PC-3 (cell line): ENCODE measurements around the gene NFE2L1. TPM values are rescaled to one million over a fixed set of nuclear protein-coding genes. Genes with fewer than 3 reads are reported as not detected.

ENCODE experiments used
- ATAC-seq: fragments of 200-7000 bp; cut with Tn5 transposase; 2 replicates; pipeline ENCODE4 v1.9.1; 2020; ENCODE audit warnings: mild to moderate bottlenecking, moderate library complexity
- BruUV-seq: library from RNA; stranded (reverse); fragments of 400-500 nt; replicated peaks from 2 replicates; lab custom pipeline; 2021; lab: Mats Ljungman, UMichigan
- CTCF ChIA-PET: fragments of 300-600 bp; sonication (Branson Sonifier 250); formaldehyde crosslinking; loops from one replicate; lab custom pipeline; 2022; ENCODE audit warnings: antibody characterized with exemption; lab: Charles Lee
- POLR2A ChIA-PET: fragments of 300-600 bp; sonication (Branson Sonifier 250); formaldehyde crosslinking; loops from one replicate; lab custom pipeline; 2022; ENCODE audit warnings: antibody characterized with exemption; ENCODE audit not compliant: unreplicated experiment; lab: Charles Lee
- DNase-seq: peaks from one replicate; pipeline ENCODE4 v3.0.0-alpha.2; 2015
- H2AFZ ChIP-seq: fragments of 300-600 bp; sonication (generic); 2 replicates; pipeline ENCODE4 v1.6.0; 2016; ENCODE audit warnings: antibody characterized with exemption, low read length
- H3F3A ChIP-seq: fragments of 300-600 bp; sonication (generic); one replicate; pipeline ENCODE4 v1.6.0; 2017; ENCODE audit warnings: antibody characterized with exemption, low read length, control low read depth, mild to moderate bottlenecking; ENCODE audit not compliant: unreplicated experiment
- H3K27ac ChIP-seq: fragments of 300-600 bp; sonication (generic); 2 replicates; pipeline ENCODE4 v1.5.1; 2016; ENCODE audit warnings: mild to moderate bottlenecking, low read length
- H3K27me3 ChIP-seq: fragments of 300-600 bp; sonication (generic); 2 replicates; pipeline ENCODE4 v1.6.1; 2016; ENCODE audit warnings: low read length, mixed read lengths
- H3K36me3 ChIP-seq: fragments of 300-600 bp; sonication (generic); 2 replicates; pipeline ENCODE4 v1.6.1; 2016; ENCODE audit warnings: low read depth, mixed run types, low read length, mixed read lengths
- H3K4me1 ChIP-seq: fragments of 300-600 bp; sonication (generic); 2 replicates; pipeline ENCODE4 v1.5.1; 2016; ENCODE audit warnings: low read length; ENCODE audit not compliant: insufficient read depth
- H3K4me2 ChIP-seq: fragments of 300-600 bp; sonication (generic); 2 replicates; pipeline ENCODE4 v1.6.0; 2016; ENCODE audit warnings: low read length
- H3K4me3 ChIP-seq: fragments of 300-600 bp; sonication (generic); 2 replicates; pipeline ENCODE4 v1.5.1; 2016; ENCODE audit warnings: mild to moderate bottlenecking, low read length, mixed read lengths
- H3K79me2 ChIP-seq: fragments of 300-600 bp; sonication (generic); 2 replicates; pipeline ENCODE4 v1.6.1; 2017; ENCODE audit warnings: low read length, mixed read lengths
- H3K9ac ChIP-seq: fragments of 300-600 bp; sonication (generic); 2 replicates; pipeline ENCODE4 v1.6.0; 2016; ENCODE audit warnings: mild to moderate bottlenecking, low read length
- H3K9me2 ChIP-seq: fragments of 300-600 bp; sonication (generic); replicated peaks from 2 replicates; pipeline ENCODE4 v1.6.1; 2016; ENCODE audit warnings: mixed run types, low read length, mixed read lengths
- H3K9me3 ChIP-seq: fragments of 300-600 bp; sonication (generic); 2 replicates; pipeline ENCODE4 v1.6.1; 2016; ENCODE audit warnings: low read length, mixed read lengths
- H4K20me1 ChIP-seq: fragments of 300-600 bp; sonication (generic); 2 replicates; pipeline ENCODE4 v1.6.1; 2016; ENCODE audit warnings: low read length, mixed read lengths
- EZH2 ChIP-seq: fragments of 300-600 bp; sonication (generic); IDR thresholded peaks from one replicate; pipeline ENCODE4 v1.6.1; 2017; ENCODE audit warnings: antibody characterized with exemption, mild to moderate bottlenecking, low read length; ENCODE audit not compliant: unreplicated experiment
- EZH2phosphoT487 ChIP-seq: fragments of 300-600 bp; sonication (generic); IDR thresholded peaks from 2 replicates; pipeline ENCODE4 v1.6.1; 2018; ENCODE audit warnings: mild to moderate bottlenecking, antibody characterized with exemption, low read length, borderline replicate concordance
- intact Hi-C: fragments of 100-400 bp; cut with micrococcal nuclease; formaldehyde crosslinking; loops from 2 replicates; pipeline ENCODE4 v1.9.0; 2023
- microRNA-seq: library from miRNA; unstranded; fragments of <30 nt; microRNA quantifications from one replicate; pipeline ENCODE4 v1.1.0, GENCODE V29; 2020; ENCODE audit not compliant: unreplicated experiment
- total RNA-seq: library from RNA; depleted of rRNA; stranded (reverse); fragments of >200 nt; gene quantifications from 2 replicates; pipeline ENCODE4 v1.2.3, GENCODE V29; 2014; rRNA removed
- TF ChIP-seq, protein P1 (sequence below): fragments of 300-600 bp; sonication (generic); conservative IDR thresholded peaks from 2 replicates; pipeline ENCODE4 v1.5.1; 2017; ENCODE audit warnings: antibody characterized with exemption, low read depth, mild to moderate bottlenecking, low read length

NFE2L1 gene
- total RNA-seq, 1 experiment from 2014 or later = 45.1 TPM

DNA sequence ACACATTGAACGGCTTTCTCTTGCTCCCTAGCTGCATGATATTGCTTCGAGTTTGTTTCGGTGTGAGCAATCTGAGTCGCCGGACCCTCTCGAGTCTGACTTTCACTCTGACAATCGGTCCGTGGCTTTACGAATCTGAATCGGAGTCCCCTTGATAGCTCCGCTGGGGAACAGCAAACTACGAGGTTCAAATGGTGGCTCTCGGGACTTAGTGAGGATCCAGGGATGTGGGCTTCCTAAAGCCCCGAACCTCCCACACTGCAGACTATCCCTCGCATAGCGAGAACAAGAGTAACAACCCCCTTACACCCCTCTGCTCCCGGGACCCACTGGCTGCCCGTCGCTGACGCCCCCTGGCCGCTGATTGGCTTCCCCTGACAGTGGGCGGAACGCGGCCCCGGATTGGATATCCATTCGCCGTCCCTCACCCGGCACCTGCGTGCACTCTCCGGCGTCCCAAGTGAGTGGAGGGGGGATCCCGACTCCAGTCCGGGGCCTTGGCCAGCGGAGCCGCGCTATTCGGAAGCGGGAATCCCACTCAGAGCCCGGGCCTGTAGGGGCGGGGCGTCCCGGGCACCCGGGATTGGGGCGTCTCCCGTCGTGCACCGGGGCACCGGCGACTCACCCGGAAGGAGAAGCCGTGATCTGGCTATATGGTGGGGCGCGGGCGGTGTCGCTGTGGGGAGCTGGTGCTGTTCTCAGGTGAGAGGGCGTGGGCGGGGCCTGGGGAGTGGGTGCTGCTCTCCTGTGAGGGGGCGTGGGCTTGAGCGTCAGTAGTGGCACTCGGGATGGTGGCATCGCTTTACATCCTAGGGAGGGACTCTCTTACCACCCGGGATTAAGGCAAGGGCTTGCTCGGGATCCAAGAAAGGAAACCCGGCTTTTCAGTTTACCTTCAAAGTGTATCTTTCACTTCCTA is 59.2 kb downstream of the NFE2L1 start, which contains the start of gene SNX11:
TSS of gene SNX11 (plus strand) at position 630 of the 919 bp plus-strand sequence. CDS start 4,278 bp downstream, outside the sequence.
- intact Hi-C loops = no loop called here
- Histone ChIP-seq H3K36me3 (no peaks in the 10 kb centered on the region), H3K4me2 (peak within 1 kb of the TSS; percentile 87), H3K4me1 (peaks cover 7% of the 10 kb centered on the region; the same call in 1 of the 2 replicates), H3K27ac (peak within 1 kb of the TSS; percentile 88), H3K9me3 (no peaks in the 10 kb centered on the region), H3K9me2 (no peaks in the 10 kb centered on the region), H2AFZ (peak within 1 kb of the TSS; percentile 100), H3K4me3 (peak within 1 kb of the TSS; percentile 89), H3K9ac (peak within 1 kb of the TSS; percentile 85), H4K20me1 (no peaks in the 10 kb centered on the region), H3K79me2 (peaks cover 45% of the 10 kb centered on the region), H3K27me3 (no peaks in the 10 kb centered on the region), H3F3A (no peaks in the 10 kb centered on the region)
- ATAC-seq (peak; percentile 94), DNase-seq (peak; percentile 90)
- ChIA-PET POLR2A (interaction anchor here (0.6 to 1.0 kb wide), 3 partner anchors 74 to 588 kb away, joined by 3 to 25 read pairs (median 5); no protein-coding TSS in a partner anchor), CTCF (interaction anchor here (0.5 to 2.0 kb wide), 4 partner anchors 10 to 793 kb away, joined by 3 to 10 read pairs (median 8); no protein-coding TSS in a partner anchor)
- TF ChIP-seq, protein P1, sequence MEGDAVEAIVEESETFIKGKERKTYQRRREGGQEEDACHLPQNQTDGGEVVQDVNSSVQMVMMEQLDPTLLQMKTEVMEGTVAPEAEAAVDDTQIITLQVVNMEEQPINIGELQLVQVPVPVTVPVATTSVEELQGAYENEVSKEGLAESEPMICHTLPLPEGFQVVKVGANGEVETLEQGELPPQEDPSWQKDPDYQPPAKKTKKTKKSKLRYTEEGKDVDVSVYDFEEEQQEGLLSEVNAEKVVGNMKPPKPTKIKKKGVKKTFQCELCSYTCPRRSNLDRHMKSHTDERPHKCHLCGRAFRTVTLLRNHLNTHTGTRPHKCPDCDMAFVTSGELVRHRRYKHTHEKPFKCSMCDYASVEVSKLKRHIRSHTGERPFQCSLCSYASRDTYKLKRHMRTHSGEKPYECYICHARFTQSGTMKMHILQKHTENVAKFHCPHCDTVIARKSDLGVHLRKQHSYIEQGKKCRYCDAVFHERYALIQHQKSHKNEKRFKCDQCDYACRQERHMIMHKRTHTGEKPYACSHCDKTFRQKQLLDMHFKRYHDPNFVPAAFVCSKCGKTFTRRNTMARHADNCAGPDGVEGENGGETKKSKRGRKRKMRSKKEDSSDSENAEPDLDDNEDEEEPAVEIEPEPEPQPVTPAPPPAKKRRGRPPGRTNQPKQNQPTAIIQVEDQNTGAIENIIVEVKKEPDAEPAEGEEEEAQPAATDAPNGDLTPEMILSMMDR = no peak
- TF ChIP-seq EZH2 (no peak), EZH2phosphoT487 (no peak)
- BruUV-seq = TSS peak; percentile 97

DNA sequence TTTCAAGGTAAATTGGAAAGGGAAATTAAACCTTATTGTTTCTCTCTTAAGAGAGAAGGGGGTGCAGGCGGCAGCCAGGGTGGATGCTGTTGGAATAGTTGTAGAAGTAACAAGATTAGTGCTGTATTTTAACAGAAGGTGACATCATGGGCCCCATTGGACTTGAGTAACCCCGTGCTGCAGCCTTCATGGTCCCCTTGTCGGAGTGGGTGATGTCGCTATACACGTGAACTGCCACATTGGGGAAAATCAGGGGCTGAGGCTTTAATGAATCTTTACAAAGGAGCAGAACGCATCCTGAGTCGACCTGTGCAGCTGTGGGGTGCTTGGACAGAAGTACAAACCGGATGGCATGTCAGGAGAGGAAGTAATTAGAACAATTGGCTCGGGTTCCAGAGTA is 62.6 kb downstream of the NFE2L1 start:
- no peaks in the 10 kb centered on the region for H3F3A ChIP-seq
- CTCF ChIA-PET = no interaction called here
- ATAC-seq = no peak
- intact Hi-C loops = no loop called here
- H3K27me3 ChIP-seq = no peaks in the 10 kb centered on the region
- H3K4me3 ChIP-seq = no peak overlapping the region
- BruUV-seq = no TSS peak
- no peaks in the 10 kb centered on the region for H3K9me3 ChIP-seq
- H3K4me1 ChIP-seq = peaks cover 7% of the 10 kb centered on the region; the same call in 1 of the 2 replicates
- TF ChIP-seq EZH2phosphoT487 (no peak), EZH2 (no peak)
- TF ChIP-seq, protein P1 = no peak
- no peak overlapping the region for H3K27ac ChIP-seq
- H3K79me2 ChIP-seq = peaks cover 49% of the 10 kb centered on the region
- H3K4me2 ChIP-seq = no peak overlapping the region
- H2AFZ ChIP-seq = no peak overlapping the region
- H3K9ac ChIP-seq = no peak overlapping the region
- no peaks in the 10 kb centered on the region for H3K9me2 ChIP-seq
- H4K20me1 ChIP-seq = no peaks in the 10 kb centered on the region
- POLR2A ChIA-PET = no interaction called here
- no peak for DNase-seq
- H3K36me3 ChIP-seq = peaks cover 6% of the 10 kb centered on the region; the same call in 1 of the 2 replicates

Small RNAs within 50 kb of the gene (microRNA-seq; reads per million reads assigned to microRNA genes)
- gene MIR152 = 86.7 reads per million, percentile 62 among the genes with 10 or more reads in this experiment

Other genes with a start within 250 kb of the NFE2L1 start
- 18.4 and 22.1 TPM in 2 replicates for gene OSBPL7, start 226.6 kb upstream of the NFE2L1 start, total RNA-seq
- 54.5 and 74.2 TPM in 2 replicates for gene MRPL10, start 216.8 kb upstream of the NFE2L1 start, total RNA-seq
- gene LRRC46, start 216.7 kb upstream of the NFE2L1 start, total RNA-seq = 0.44 and 1.2 TPM in 2 replicates
- 44.0 and 47.9 TPM in 2 replicates for gene SCRN2, start 207.1 kb upstream of the NFE2L1 start, total RNA-seq
- gene SP6, start 197.2 kb upstream of the NFE2L1 start, total RNA-seq = 3.1 and 3.9 TPM in 2 replicates
- gene SP2, start 152.1 kb upstream of the NFE2L1 start, total RNA-seq = 3.9 and 6.5 TPM in 2 replicates
- gene PNPO, start 106.8 kb upstream of the NFE2L1 start, total RNA-seq = 49.8 and 57.5 TPM in 2 replicates
- gene PRR15L, start 90.5 kb upstream of the NFE2L1 start, total RNA-seq = 3.8 and 6.0 TPM in 2 replicates
- 193 and 209 TPM in 2 replicates for gene CDK5RAP3, start 77.2 kb upstream of the NFE2L1 start, total RNA-seq
- 0.63 and 1.3 TPM in 2 replicates for gene COPZ2, start 10.6 kb upstream of the NFE2L1 start, total RNA-seq
- gene CBX1, start 53.1 kb downstream of the NFE2L1 start, total RNA-seq = 119 and 142 TPM in 2 replicates
- 17.7 and 23.3 TPM in 2 replicates for gene SNX11, start 59.4 kb downstream of the NFE2L1 start, total RNA-seq